ENCODE measurements around the gene PPFIA1.

DNA sequence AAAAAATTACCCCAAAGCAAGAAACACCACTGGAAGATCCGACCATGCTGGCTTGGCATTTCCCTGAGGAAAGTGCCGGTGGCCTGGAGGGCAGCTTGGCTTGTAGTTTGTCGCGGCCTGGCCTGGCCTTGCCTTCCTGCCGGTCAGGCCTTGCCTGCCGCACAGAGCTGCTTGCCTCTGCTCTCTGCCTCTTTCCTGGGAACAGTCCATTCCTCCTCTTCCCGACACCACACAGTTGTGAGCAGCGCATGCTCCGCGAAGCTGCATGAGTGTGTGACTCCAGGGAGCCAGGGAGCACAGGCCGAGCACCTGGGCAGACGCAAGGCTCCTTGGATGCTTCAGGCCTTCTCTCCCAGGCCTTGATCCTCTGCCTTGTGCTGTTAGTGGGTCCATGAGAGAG, 147.6 kb downstream of the PPFIA1 start:
- TF ChIP-seq, protein P1, sequence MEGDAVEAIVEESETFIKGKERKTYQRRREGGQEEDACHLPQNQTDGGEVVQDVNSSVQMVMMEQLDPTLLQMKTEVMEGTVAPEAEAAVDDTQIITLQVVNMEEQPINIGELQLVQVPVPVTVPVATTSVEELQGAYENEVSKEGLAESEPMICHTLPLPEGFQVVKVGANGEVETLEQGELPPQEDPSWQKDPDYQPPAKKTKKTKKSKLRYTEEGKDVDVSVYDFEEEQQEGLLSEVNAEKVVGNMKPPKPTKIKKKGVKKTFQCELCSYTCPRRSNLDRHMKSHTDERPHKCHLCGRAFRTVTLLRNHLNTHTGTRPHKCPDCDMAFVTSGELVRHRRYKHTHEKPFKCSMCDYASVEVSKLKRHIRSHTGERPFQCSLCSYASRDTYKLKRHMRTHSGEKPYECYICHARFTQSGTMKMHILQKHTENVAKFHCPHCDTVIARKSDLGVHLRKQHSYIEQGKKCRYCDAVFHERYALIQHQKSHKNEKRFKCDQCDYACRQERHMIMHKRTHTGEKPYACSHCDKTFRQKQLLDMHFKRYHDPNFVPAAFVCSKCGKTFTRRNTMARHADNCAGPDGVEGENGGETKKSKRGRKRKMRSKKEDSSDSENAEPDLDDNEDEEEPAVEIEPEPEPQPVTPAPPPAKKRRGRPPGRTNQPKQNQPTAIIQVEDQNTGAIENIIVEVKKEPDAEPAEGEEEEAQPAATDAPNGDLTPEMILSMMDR (IDR thresholded peaks at IDR 0.05; ENCODE audit: insufficient read depth, low read length), result no peak
- TF ChIP-seq, protein P2, sequence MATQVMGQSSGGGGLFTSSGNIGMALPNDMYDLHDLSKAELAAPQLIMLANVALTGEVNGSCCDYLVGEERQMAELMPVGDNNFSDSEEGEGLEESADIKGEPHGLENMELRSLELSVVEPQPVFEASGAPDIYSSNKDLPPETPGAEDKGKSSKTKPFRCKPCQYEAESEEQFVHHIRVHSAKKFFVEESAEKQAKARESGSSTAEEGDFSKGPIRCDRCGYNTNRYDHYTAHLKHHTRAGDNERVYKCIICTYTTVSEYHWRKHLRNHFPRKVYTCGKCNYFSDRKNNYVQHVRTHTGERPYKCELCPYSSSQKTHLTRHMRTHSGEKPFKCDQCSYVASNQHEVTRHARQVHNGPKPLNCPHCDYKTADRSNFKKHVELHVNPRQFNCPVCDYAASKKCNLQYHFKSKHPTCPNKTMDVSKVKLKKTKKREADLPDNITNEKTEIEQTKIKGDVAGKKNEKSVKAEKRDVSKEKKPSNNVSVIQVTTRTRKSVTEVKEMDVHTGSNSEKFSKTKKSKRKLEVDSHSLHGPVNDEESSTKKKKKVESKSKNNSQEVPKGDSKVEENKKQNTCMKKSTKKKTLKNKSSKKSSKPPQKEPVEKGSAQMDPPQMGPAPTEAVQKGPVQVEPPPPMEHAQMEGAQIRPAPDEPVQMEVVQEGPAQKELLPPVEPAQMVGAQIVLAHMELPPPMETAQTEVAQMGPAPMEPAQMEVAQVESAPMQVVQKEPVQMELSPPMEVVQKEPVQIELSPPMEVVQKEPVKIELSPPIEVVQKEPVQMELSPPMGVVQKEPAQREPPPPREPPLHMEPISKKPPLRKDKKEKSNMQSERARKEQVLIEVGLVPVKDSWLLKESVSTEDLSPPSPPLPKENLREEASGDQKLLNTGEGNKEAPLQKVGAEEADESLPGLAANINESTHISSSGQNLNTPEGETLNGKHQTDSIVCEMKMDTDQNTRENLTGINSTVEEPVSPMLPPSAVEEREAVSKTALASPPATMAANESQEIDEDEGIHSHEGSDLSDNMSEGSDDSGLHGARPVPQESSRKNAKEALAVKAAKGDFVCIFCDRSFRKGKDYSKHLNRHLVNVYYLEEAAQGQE (IDR thresholded peaks at IDR 0.05; ENCODE audit: insufficient replicate concordance, low read depth), result no peak
- no peak for TF ChIP-seq GABPA (IDR thresholded peaks at IDR 0.05; ENCODE audit: low read depth)
- TF ChIP-seq POLR2AphosphoS5 (IDR thresholded peaks at IDR 0.05; ENCODE audit: low read depth), result no peak
- TF ChIP-seq SPI1 (IDR thresholded peaks at IDR 0.05; ENCODE audit: borderline replicate concordance, low read depth), result no peak

Measured in HL-60 (cell line).